Smooth muscle cell (in vitro differentiated cells): ENCODE results near the gene ZNF26. TPM values are rescaled to one million over a fixed set of nuclear protein-coding genes. Genes with fewer than 3 reads are reported as not detected.

Experiments
- DNase-seq: peaks from one replicate; lab custom pipeline; 2025; ENCODE audit not compliant: unreplicated experiment; lab: John Stamatoyannopoulos, UW
- H2AFZ ChIP-seq: fragments of 200-600 bp; sonication (generic); 2 replicates; pipeline ENCODE4 v1.6.0; 2016; ENCODE audit warnings: antibody characterized with exemption, low read depth, mild to moderate bottlenecking
- H3F3A ChIP-seq: fragments of 200-600 bp; sonication (generic); 2 replicates; pipeline ENCODE4 v1.6.0; 2017; ENCODE audit warnings: antibody characterized with exemption, low read depth
- H3K27ac ChIP-seq: fragments of 200-600 bp; sonication (generic); 2 replicates; pipeline ENCODE4 v1.5.1; 2016; ENCODE audit warnings: low read depth, mild to moderate bottlenecking
- H3K27me3 ChIP-seq: fragments of 200-600 bp; sonication (generic); 2 replicates; pipeline ENCODE4 v1.6.1; 2016; ENCODE audit warnings: low read depth, mild to moderate bottlenecking
- H3K36me3 ChIP-seq: fragments of 200-600 bp; sonication (generic); 2 replicates; pipeline ENCODE4 v1.5.1; 2016; ENCODE audit warnings: low read depth
- H3K4me1 ChIP-seq: fragments of 200-600 bp; sonication (generic); 2 replicates; pipeline ENCODE4 v1.5.1; 2016; ENCODE audit warnings: low read depth
- H3K4me2 ChIP-seq: fragments of 200-600 bp; sonication (generic); 2 replicates; pipeline ENCODE4 v1.6.0; 2016; ENCODE audit warnings: mild to moderate bottlenecking
- H3K4me3 ChIP-seq: fragments of 200-600 bp; sonication (generic); 2 replicates; pipeline ENCODE4 v1.5.1; 2016; ENCODE audit warnings: mild to moderate bottlenecking
- H3K79me2 ChIP-seq: fragments of 200-600 bp; sonication (generic); 2 replicates; pipeline ENCODE4 v1.6.0; 2016; ENCODE audit warnings: low read depth, mild to moderate bottlenecking
- H3K9ac ChIP-seq: fragments of 200-600 bp; sonication (generic); 2 replicates; pipeline ENCODE4 v1.6.0; 2016; ENCODE audit warnings: low read depth
- H3K9me3 ChIP-seq: fragments of 200-600 bp; sonication (generic); replicated peaks from 2 replicates; pipeline ENCODE4 v1.5.1; 2016; ENCODE audit warnings: low read depth
- H4K20me1 ChIP-seq: fragments of 200-600 bp; sonication (generic); 2 replicates; pipeline ENCODE4 v1.6.0; 2016; ENCODE audit warnings: low read depth
- WGBS: methylation state at CpG from one replicate; pipeline ENCODE4 v1.1.7; 2016; ENCODE audit warnings: low lambda C conversion rate; 5-methylcytosine and 5-hydroxymethylcytosine counted together
- polyA plus RNA-seq: library from polyadenylated mRNA; unstranded; fragments of >200 nt; fragmentation: Nextera tagmentation; extraction: Ambion mirVana; gene quantifications from 2 replicates; pipeline ENCODE4 v1.2.1, GENCODE V29; 2016
- total RNA-seq: library from RNA; depleted of rRNA; stranded (reverse); fragments of >200 nt; gene quantifications from 2 replicates; pipeline ENCODE4 v1.2.3, GENCODE V29; 2014
- TF ChIP-seq, protein P1 (sequence below): fragments of 200-600 bp; sonication (generic); IDR thresholded peaks from 2 replicates; pipeline ENCODE4 v1.5.1; 2017; ENCODE audit warnings: borderline replicate concordance, mild to moderate bottlenecking, antibody characterized with exemption; ENCODE audit not compliant: insufficient read depth, poor library complexity, severe bottlenecking

Gene ZNF26
- total and polyA plus RNA-seq, 2 experiments from 2014 or later, result 6.1 to 8.8 TPM

DNA sequence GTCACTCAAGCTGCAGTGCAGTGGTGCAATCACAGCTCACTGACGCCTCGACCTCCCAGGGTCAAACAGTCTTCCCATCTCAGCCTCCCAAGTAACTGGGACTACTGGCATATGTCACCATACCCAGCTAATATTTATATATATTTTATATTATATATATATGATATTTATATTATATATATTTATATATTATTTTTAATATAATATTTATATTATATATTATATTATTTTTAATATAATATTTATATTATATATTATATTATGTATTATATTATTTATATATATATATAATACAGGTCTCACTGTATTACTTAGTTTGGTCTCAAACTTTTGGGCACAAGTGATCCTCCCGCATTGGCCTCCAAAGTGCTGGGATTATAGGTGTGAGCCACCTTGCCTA lies 60.5 kb downstream of the ZNF26 start:
- H3K4me2 ChIP-seq, result no peak overlapping the region
- H4K20me1 ChIP-seq, result no peaks in the 10 kb centered on the region
- no peaks in the 10 kb centered on the region for H3K4me1 ChIP-seq
- no peak overlapping the region for H3K27ac ChIP-seq
- H3K9me3 ChIP-seq, result peaks cover 98% of the 10 kb centered on the region
- peak overlapping the region; percentile 8 for H3K4me3 ChIP-seq
- TF ChIP-seq, protein P1, sequence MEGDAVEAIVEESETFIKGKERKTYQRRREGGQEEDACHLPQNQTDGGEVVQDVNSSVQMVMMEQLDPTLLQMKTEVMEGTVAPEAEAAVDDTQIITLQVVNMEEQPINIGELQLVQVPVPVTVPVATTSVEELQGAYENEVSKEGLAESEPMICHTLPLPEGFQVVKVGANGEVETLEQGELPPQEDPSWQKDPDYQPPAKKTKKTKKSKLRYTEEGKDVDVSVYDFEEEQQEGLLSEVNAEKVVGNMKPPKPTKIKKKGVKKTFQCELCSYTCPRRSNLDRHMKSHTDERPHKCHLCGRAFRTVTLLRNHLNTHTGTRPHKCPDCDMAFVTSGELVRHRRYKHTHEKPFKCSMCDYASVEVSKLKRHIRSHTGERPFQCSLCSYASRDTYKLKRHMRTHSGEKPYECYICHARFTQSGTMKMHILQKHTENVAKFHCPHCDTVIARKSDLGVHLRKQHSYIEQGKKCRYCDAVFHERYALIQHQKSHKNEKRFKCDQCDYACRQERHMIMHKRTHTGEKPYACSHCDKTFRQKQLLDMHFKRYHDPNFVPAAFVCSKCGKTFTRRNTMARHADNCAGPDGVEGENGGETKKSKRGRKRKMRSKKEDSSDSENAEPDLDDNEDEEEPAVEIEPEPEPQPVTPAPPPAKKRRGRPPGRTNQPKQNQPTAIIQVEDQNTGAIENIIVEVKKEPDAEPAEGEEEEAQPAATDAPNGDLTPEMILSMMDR, result no peak
- no peaks in the 10 kb centered on the region for H3K27me3 ChIP-seq
- H2AFZ ChIP-seq, result no peak overlapping the region
- over 99% methylated on average over 3 of the region's 3 CpGs for WGBS
- no peaks in the 10 kb centered on the region for H3F3A ChIP-seq
- DNase-seq, result no peak
- peaks cover 96% of the 10 kb centered on the region for H3K36me3 ChIP-seq
- peaks cover 56% of the 10 kb centered on the region for H3K79me2 ChIP-seq
- no peak overlapping the region for H3K9ac ChIP-seq

DNA sequence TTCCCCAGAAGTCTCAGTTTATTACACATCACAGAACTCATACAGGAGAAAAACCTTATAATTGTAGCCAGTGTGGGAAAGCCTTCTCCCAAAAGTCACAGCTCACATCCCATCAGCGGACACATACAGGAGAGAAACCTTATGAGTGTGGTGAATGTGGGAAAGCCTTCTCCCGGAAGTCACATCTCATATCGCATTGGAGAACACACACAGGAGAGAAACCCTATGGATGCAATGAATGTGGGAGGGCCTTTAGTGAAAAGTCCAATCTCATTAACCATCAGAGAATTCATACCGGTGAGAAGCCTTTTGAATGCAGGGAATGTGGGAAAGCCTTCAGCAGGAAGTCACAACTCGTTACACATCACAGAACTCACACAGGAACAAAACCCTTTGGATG lies 71.3 kb downstream of the ZNF26 start:
- Histone ChIP-seq H3K4me2 (no peak overlapping the region), H3K36me3 (peaks cover 78% of the 10 kb centered on the region), H3K9ac (no peak overlapping the region), H4K20me1 (no peaks in the 10 kb centered on the region), H2AFZ (no peak overlapping the region), H3K27me3 (no peaks in the 10 kb centered on the region), H3K4me1 (no peaks in the 10 kb centered on the region), H3K4me3 (no peak overlapping the region), H3K79me2 (no peaks in the 10 kb centered on the region), H3K27ac (no peak overlapping the region), H3F3A (peaks cover 36% of the 10 kb centered on the region), H3K9me3 (peaks cover 97% of the 10 kb centered on the region)
- DNase-seq, result no peak
- TF ChIP-seq, protein P1, result no peak
- WGBS, result 100% methylated on average over 5 of the region's 5 CpGs

DNA sequence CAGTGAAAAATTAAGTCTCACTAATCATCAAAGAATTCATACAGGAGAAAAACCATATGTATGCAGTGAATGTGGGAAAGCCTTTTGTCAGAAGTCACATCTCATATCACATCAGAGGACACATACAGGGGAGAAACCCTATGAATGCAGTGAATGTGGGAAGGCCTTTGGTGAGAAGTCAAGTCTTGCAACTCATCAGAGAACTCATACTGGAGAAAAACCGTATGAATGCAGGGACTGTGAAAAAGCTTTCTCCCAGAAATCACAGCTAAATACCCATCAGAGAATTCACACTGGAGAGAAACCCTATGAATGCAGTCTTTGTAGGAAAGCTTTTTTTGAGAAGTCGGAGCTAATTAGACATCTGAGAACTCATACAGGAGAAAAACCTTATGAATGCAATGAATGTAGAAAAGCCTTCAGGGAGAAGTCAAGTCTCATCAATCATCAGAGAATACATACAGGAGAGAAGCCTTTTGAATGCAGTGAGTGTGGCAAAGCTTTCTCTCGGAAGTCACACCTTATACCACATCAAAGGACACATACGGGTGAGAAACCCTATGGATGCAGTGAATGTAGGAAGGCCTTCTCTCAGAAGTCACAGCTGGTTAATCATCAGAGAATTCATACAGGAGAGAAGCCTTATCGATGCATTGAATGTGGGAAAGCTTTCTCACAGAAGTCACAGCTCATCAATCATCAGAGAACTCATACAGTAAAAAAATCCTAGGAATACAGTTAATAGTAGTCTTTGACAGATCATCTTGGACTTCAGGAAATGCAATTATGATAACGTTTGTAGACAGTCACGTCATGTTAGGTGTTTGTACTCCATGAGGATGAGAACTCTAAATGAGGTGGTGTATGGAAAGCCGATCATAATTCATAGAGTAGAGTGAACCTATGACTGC lies 72.3 kb downstream of the ZNF26 start:
- Histone ChIP-seq H3K4me3 (peak overlapping the region; percentile 1), H3K27ac (no peak overlapping the region), H3K27me3 (no peaks in the 10 kb centered on the region), H2AFZ (no peak overlapping the region), H3K36me3 (peaks cover 70% of the 10 kb centered on the region), H3K9ac (no peak overlapping the region), H3K9me3 (peaks cover 96% of the 10 kb centered on the region), H3K79me2 (no peaks in the 10 kb centered on the region), H3F3A (peaks cover 36% of the 10 kb centered on the region), H4K20me1 (no peaks in the 10 kb centered on the region), H3K4me1 (no peaks in the 10 kb centered on the region), H3K4me2 (no peak overlapping the region)
- TF ChIP-seq, protein P1, result no peak
- 92% methylated on average over 8 of the region's 8 CpGs for WGBS
- DNase-seq, result no peak
